HG03103 (cell line): ENCODE results near the gene LAMA5.
A peak's percentile ranks its signal among the peaks of the same experiment; 100 is the strongest.

ENCODE experiments used
- ATAC-seq: cut with Tn5 transposase; IDR thresholded peaks from one replicate; pipeline ENCODE4 v1.9.1; 2021; ENCODE audit warnings: low read depth; ENCODE audit not compliant: unreplicated experiment

The LAMA5 gene

DNA sequence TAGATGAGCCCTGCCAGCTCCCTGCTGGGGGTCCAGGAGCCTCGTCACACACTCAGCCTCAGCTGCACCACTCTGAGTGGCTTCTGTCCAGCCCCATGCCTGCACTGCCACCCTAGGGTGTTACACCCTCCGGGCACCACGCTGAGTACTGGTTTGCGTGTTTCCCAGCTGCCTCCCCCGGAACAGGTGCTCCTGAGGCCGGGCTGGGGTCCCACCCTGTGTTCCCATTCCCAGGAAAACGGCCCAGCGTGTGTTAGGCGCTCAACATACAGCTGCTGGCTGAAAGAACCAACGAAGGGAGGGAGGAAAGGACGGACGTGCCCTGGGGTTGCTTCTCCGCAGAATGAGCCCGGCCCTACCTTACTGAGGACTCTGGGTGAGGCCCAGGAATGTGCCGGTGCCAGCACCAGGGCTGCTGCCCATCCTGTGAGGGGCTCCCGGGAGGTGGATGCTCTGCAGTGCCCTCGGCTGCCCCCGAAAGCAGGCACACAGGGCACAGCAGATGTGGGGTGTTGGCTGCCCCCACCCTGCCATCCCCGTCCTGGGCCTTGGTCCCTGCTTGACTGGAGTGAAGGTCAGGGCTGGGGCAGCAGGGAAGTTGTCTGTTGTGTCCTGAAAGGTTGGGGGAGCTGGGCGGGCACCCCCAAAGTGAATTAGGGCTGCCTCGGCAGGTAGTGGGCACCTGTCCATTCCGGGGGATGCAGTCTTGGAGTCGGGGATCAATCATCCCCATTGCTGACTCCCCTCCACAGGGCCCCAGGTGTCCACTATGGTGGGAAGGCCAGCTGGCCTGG, 16.3 kb downstream of the LAMA5 start:
- no peak for ATAC-seq

DNA sequence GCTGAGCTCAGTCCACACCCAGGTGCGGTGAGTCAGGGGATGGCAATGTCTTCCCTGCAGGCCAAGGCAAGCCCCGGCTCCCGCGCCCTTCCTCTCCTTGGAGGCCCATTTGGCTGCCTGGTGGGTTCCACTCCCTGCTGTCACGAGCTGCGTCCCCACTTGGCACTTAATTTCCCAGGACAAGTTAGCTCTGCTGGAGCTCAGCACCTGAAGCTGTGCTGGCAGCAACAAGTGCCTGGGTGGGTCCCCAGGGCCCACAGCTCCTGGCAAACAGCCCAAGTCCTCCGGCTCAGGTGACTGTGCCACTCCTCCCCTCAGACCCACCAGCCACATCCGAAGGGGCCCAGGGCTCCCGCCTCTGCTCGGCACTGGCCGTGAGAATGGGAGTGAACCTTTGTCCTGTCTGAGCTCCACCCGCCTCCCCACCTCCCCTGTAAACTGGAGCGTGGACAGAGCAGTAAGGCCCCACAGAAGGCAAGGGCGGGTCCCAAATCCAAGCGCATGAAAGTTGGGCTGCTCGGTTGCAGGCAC, 16.9 kb downstream of the LAMA5 start:
- no peak for ATAC-seq

DNA sequence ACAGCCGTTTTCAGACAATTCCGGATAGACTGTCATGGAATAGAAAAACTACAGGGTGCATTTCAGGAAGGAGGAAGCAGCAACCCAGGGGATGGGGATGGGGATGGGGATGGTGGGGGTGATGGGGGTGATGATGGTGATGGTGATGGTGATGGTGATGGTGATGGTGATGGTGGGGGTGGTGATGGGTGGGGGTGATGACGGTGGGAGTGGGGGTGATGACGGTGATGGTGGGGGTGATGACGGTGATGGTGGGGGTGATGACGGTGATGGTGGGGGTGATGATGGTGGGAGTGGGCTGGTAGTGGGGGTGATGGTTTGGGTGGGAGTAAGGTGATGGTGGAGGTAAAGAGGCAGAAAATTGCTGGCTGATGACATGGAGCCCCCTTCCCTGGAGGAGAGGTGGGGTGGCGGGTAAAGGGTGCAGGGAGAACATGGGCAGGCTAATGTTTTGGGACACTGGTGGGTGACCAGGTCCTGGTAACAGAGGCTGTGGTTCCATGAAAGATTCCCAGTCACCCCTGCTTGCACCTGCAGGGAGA, 17.5 kb downstream of the LAMA5 start:
- no peak for ATAC-seq

DNA sequence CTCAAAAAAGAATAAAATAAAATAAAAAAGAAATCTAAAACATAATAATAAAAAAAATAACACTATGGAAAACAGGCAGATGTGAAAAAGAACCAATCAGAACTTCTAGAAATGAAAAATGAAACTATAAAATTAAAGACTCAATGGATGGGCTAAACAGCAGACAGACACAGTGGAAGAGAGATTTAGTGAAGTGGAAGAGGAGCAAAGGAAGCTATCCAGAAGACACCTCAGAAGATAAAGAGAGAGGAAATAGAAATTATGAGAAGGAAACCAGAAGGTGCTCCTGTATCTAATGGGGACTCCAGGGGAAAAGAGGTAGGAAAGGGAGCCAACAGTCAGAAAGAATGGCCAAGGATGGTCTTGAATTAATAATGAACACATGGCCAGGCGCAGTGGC, 18.5 kb downstream of the LAMA5 start:
- no peak for ATAC-seq

DNA sequence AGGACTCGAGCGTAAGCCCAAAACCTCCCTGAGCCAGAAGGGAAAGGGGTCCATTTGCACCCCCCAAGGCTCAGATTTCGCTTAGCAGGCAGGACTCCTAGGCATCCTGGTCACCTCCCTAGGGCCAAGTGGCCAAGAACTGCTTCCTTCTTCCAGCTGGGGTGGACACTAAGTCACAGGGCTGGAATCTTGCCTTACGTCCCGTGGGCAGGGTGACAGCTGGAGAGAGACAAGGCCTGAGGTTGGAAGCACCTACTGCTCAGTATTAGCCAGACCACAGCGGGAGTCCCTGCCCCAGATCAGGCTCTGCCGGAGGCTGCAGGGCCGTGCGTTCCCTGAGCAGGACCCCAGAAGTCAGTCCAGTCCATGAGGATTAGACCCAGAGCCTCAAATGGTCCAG, 19.7 kb downstream of the LAMA5 start:
- no peak for ATAC-seq

DNA sequence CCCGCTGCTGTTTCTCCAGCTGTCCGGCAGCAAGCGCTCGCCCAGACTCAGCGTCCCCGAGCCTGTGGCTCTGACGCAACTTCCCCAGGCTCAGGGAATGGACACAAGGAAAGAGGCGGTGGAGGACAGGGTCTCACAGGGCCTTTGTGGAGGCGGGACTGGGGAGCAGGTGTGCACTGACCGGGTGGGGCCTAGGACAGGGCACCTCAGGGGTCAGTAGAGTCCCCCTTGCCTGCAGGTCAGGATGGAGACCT, 20.0 kb downstream of the LAMA5 start:
- ATAC-seq, result no peak

DNA sequence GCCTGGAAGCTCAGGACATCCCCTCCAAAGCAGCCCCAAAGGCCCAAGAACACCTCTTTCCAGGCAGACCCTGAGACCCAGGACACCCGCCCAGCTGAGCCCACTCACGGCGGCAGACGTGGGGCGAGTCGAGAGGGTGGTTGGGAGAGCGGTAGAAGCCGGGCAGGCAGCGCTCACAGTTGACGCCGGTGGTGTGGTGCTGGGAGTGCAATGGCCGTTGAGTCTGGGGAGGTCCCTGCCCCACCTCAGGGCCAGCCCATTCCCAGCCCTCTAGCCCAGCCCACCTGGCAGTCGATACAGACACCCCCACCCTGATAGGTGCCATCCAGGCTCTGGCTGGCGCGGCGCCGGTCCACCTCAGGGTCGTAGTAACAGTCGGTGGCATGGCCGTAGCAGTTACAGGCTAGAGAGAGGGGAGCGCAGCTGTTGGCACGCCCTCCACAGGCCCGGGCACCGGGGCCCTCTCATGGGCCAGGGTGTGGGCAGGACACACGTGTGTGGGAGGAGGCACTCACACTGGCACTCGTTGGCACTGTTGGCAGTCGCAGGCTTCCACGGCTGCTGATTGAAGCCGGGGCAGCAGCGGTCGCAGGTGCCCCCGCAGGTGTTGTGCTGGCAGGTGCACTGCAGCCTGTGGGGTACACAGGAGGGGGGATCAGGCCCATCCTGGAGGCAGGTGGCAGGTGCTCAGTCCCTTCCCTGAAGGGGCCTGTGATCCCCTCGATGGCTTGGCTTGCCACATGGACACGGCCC, 20.5 kb downstream of the LAMA5 start:
- ATAC-seq, result no peak

DNA sequence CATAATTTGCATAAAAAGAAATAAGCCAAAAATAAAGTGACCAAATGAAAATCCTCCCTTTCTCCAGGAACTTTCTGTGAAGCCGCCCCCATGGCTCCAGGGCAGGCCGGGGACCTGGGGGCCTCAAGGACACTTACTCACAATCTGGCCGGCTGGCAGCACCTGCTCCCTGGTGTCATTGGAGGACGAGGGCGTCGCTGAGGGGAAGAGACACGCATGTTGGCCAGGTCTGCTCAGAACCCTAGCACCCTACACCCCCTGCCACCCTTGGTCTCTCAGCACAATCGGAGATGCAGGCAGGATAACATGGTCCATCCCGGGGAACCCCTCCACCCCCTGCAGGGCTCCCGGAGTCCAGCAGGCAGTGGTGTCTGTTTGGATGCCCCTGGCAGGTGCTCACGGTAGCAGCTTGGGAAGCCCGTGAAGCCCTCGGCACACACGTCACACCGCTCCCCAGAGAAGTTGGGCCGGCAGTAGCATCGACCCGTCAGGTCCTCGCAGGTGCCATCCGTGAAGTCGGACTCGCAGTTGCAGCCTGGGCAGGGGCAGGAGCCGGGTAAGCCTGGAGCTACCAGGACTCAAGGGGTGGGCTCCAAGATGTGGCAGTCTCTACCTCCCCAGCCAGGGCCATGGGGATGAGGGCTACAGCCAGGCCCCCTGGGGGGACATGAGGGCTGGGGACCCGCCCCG, 21.3 kb downstream of the LAMA5 start:
- no peak for ATAC-seq

DNA sequence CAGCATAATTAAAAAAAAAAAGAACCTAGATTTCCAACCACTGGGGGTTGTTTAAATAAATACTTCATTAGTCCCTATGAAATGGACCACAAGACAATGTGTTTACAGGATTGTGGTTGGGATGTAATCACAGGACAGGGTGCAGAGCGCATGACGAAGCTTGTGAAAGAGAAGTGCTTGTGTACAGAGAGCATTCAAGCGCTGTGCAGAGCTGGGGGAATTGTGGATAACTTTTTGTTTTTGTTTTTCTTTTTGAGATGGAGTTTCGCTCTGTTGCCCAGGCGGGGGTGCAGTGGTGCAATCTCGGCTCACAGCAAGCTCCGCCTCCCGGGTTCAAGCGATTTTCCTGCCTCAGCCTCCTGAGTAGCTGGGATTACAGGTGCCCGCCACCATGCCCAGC, 22.3 kb downstream of the LAMA5 start:
- no peak for ATAC-seq

DNA sequence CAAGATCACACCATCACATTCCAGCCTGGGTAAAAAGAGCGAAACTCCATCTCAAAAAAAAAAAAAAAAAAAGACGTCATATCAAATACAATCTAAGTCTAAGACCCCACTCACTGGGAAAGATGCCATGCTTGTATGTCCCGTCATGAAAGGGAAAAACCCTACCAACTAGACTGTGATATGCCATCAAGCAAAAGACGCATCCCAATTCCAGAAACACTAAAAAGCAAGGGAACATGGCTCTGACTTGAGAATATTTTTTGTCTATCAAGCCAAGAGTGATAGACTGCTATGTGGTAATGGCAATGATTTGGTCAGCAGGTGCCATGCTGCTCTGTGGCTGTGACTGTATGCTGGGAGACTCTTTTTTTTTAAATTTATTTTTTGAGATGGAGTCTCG, 23.0 kb downstream of the LAMA5 start:
- no peak for ATAC-seq

DNA sequence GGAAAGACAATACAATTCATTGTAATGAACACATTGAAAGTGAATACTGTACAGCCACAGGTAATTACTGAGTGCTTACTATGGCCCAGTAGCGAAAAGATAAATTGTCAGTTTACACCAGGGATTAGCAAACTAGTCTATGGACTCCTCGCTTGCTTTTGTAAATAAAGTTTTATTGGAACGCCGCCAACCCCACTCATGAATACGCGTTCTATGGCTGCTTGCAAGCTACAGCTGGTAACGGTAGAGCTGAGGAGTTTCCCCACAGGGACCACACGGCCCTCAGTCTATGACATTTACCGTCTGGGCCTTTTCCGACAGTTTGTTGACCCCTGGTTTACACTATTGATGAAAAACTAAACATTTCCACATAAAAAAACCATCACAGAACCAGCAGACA, 24.2 kb downstream of the LAMA5 start:
- no peak for ATAC-seq

DNA sequence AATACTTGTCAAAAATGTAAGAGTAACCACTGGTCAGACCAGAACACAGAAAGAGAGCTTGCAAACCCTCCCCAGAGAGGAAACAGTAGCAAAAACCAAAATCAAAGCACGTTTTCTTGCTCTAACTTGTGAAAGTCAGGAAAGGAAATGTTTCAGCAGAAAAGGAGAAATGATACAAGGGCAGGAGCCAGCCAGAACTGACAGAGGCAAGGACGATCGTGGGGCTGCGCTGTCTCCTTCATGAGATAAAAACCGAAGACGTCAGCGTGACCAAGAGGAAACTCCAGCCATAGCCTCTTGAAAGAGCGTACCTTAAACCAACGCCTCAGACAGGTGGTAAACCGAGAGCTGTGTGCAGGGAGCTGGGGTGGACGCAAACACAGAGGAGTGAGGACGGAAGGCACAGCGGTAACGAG, 27.5 kb downstream of the LAMA5 start:
- peak; percentile 75 for ATAC-seq

DNA sequence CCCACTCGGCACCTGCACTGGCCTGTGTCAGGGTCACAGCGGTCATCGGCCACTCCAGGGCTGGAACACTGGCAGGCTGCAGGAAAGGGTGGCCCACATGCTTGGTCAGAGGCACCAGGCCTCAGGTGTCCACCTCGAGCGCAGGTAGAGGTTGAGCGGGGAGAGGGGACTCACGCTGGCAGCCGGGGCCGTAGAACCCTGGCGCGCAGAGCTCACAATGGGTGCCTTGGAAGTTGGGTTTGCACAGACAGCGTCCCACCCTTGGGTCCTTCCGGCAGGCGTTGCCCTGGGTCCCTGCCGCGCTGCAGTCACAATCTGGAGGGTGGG, 28.9 kb downstream of the LAMA5 start:
- no peak for ATAC-seq

DNA sequence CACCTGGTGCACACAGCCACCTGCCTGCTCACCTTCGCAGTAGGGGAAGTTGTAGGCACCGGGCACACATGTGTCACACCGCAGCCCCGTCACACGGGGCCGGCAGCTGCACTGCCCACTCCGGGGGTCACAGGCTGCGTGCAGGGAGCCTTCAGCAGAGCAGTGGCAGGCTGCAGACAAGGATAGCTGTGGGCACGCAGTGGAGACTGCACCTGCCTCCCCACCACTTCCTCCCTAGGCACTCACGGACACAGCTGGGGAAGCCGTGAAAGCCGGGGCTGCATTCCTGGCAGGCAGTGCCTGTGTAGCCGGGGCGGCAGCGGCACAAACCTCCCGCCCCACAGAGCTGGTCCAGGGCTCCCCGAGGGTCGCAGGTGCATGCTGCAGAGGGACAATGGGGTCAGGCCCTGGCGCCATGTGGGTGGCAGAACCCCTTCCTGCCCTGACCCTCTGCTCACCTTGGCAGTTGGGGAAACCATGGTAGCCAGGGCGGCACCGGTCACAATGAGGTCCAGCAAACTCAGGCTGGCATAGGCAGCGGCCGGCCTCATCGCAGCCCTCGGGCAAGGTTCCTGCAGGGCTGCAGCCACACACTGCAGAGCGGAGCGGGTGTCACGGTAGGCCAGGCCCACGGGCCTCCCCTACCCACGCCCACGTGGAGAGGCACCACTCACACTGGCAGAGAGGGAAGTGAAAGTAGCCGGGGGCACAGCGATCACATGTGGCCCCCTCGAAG, 29.4 kb downstream of the LAMA5 start:
- ATAC-seq, result no peak

DNA sequence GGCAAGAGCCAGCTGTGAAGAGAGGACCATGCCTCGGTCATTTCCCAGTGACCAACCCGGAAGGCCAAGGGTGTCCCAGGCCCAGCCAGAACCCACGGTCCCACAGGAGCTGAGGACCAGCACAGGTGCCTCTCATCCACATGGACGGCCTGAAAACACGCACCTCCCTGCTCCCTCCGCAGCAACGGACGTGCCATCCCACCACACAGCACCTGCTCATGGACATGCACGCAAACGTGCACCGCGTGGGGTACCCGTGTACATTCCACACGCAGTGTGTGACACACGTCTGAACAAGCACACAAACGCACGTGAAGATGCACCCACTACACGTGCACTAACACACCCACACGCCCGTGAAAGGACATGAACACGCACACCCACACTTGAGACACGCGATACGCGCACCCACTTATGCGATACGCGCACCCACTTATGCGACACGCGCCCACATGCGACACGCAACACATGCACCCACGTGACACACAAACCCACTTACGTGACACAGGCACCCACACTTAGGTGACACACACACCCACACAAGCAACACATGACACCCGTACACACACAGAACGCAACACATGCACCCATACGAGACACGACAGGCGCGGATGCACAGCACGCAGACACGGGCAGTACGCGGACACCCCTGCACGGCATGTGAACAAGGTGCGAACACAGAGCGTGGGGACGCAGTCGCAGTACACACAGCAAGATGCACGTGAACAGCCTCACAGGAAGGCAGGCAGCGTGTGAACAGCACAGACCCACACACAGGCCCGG, 30.1 kb downstream of the LAMA5 start:
- no peak for ATAC-seq

DNA sequence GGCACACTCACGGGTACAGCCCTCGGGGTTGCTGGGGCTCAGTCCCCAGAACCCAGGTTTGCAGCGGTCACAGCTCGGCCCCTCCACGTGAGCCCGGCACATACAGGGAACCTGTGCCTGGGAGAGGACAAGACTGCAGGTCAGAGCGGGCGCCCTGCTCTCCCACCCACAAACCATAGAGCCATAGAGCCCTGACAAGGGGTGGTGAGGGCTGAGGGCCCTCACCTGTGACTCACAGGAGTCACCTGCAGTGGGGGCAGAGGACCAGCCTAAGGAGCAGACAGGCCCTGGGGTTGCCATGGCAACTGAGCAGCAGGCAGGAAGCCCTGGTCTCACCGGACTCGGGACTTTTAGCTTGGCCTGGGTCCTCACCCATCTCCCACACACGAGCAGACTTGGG, 30.8 kb downstream of the LAMA5 start:
- ATAC-seq, result no peak

DNA sequence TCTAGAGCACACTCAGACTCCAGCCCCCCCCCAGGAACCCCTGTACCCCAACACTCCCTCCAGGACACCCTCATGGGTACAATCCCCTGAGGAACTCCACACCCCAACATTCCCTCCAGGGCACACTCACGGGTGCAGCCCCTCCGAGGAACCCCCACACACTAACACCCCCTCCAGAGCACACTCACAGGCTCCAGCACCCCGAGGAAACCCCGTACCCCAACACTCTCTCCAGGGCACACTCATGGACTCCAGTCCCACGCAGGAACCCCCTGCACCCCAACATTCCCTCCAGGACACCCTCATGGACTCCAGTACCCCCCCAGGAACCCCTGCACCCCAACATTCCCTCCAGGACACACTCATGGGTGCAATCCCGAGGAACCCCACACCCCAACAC, 31.6 kb downstream of the LAMA5 start:
- ATAC-seq, result no peak

DNA sequence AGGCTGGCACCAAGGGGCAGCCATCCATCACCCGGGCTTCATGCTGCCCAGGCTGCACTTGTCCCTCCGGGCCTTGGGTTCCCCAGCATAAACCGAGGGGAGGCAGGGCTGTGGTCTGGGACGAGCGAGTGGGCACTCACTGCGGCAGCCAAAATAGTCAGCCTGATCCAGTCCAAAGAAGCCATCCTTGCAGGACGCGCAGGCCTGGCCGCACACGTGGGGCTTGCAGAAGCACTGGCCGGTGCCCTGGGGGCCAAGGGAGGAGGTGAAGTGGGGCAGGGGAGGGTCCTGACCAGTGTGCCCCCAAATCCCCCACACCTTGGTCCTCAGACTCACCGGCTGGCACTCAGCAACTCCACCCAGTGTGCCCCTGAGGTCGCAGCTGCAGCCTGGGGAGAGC, 32.2 kb downstream of the LAMA5 start:
- ATAC-seq, result no peak

DNA sequence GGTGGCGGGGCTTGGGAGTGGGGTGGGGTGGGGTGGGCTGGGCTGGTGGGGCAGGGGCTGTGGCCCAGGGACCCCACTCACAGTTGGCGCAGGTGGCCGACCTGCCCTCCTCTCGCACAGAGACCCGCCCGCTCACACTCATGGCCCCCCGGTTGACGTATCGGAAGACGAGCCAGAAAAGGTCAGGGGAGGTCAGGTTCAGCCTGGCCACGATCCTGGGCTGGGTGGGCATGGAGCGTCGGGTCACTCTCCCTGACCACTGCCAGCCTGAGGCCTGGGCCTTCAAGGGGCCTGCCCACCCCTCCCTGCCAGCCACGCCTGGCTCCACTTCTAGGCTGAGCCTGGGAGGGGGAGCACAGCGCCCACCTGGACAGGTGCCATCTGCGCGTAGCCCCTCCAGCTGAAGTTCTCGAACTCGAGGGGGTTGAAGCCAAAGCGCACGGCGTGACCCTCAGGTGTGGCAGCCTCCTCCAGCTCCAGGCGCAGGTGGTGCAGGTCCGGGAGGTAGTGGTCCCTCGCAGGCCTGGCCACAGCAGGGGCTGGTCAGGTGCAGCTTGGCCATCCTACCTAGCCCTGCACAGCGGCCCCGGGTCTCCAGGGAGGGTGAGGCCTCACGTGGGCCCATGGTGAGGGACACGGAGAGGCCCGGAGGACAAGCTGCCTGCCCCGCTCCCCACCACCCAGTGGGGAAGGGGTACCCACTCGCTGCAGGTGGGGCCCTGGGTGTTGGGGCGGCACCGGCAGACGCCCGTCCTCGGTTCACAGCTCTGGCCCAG, 33.1 kb downstream of the LAMA5 start:
- ATAC-seq, result no peak
